ENCODE results near the gene BCL11A.

DNA sequence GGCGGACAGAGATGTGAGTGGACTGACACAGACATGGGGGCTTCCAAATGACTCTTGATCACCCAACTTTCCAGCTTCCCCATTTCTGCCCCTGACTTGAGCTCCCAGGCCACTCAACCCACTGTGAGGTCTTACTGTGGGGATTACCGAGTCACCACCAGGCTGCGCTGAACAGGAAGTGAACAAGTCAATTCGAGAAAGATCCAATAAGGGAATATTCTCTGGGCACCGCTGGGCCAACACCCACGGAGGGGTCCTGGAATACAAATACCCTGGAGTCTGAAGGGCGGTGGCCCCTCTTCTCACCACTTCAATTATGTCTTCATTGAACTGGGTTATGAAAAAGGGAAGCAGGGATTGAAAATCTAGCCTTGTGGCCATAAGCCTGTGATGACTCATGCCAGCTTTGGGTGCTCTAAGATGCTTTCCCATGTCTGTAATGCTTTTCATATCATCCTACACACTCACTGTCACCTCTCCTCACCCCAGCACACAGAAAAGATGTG is 37.7 kb downstream of the BCL11A start:
- TF ChIP-seq, protein P1, sequence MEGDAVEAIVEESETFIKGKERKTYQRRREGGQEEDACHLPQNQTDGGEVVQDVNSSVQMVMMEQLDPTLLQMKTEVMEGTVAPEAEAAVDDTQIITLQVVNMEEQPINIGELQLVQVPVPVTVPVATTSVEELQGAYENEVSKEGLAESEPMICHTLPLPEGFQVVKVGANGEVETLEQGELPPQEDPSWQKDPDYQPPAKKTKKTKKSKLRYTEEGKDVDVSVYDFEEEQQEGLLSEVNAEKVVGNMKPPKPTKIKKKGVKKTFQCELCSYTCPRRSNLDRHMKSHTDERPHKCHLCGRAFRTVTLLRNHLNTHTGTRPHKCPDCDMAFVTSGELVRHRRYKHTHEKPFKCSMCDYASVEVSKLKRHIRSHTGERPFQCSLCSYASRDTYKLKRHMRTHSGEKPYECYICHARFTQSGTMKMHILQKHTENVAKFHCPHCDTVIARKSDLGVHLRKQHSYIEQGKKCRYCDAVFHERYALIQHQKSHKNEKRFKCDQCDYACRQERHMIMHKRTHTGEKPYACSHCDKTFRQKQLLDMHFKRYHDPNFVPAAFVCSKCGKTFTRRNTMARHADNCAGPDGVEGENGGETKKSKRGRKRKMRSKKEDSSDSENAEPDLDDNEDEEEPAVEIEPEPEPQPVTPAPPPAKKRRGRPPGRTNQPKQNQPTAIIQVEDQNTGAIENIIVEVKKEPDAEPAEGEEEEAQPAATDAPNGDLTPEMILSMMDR (optimal IDR thresholded peaks at IDR 0.05 in 1 of 3, IDR thresholded peaks at IDR 0.05 in 1 of 3, conservative IDR thresholded peaks at IDR 0.05 in 1 of 3; ENCODE audit: extremely low read depth in 1 of 3, insufficient read depth in 2 of 3, low read length in 3 of 3) = peak in 2 of 3 experiments; percentile 13 to 19
- no peak for TF ChIP-seq EZH2 (IDR thresholded peaks at IDR 0.05; ENCODE audit: low read length)

Data from keratinocyte (primary cell).